WTC11 (cell line): ENCODE data around the gene PPHLN1. TPM values are rescaled to one million over a fixed set of nuclear protein-coding genes. Genes with fewer than 3 reads are reported as not detected.

Experiments used
- ATAC-seq: fragments of 200-7000 bp; cut with Tn5 transposase; 2 replicates; pipeline ENCODE4 v1.10.0; 2021; ENCODE audit warnings: mild to moderate bottlenecking, moderate library complexity
- CTCF ChIA-PET: fragments of 300-600 bp; sonication (Branson Sonifier 250); formaldehyde crosslinking; loops from one replicate; lab custom pipeline; 2021; ENCODE audit warnings: antibody characterized with exemption; lab: Charles Lee
- POLR2A ChIA-PET: fragments of 350-600 bp; sonication (Branson Sonifier 250); formaldehyde crosslinking; loops from one replicate; lab custom pipeline; 2021; ENCODE audit warnings: antibody characterized with exemption; lab: Charles Lee
- DNase-seq: peaks from one replicate; pipeline ENCODE4 v3.0.0; 2021; ENCODE audit warnings: low spot score
- H3K27ac Mint-ChIP-seq: 2 replicates; pipeline ENCODE4 v1.8.0; 2021; ENCODE audit warnings: mixed read lengths
- H3K27me3 Mint-ChIP-seq: 2 replicates; pipeline ENCODE4 v1.8.0; 2021; ENCODE audit warnings: low read depth, mild to moderate bottlenecking, moderate library complexity, mixed read lengths
- H3K36me3 Mint-ChIP-seq: 2 replicates; pipeline ENCODE4 v1.8.0; 2021; ENCODE audit warnings: mixed read lengths
- H3K4me1 Mint-ChIP-seq: 2 replicates; pipeline ENCODE4 v1.8.0; 2022; ENCODE audit warnings: mixed read lengths
- H3K4me3 Mint-ChIP-seq: 2 replicates; pipeline ENCODE4 v1.8.0; 2021; ENCODE audit warnings: mild to moderate bottlenecking, moderate library complexity, mixed read lengths
- H3K9me3 Mint-ChIP-seq: 2 replicates; pipeline ENCODE4 v1.8.0; 2021; ENCODE audit warnings: mixed read lengths
- ATF1 ChIP-seq: sonication (generic); formaldehyde crosslinking; IDR thresholded peaks from 2 replicates; pipeline ENCODE4 v1.8.1; 2023; ENCODE audit warnings: mild to moderate bottlenecking, moderate library complexity, missing genetic modification reagents
- E2F1 ChIP-seq: sonication (generic); formaldehyde crosslinking; IDR thresholded peaks from 2 replicates; pipeline ENCODE4 v1.8.0; 2022; ENCODE audit warnings: mild to moderate bottlenecking, missing genetic modification reagents
- E2F4 ChIP-seq: sonication (generic); formaldehyde crosslinking; IDR thresholded peaks from 2 replicates; pipeline ENCODE4 v1.8.1; 2022; ENCODE audit warnings: low read depth, mild to moderate bottlenecking, moderate library complexity, missing genetic modification reagents, borderline replicate concordance
- GRHL2 ChIP-seq: fragments of 250-450 bp; sonication (Bioruptor Pico); IDR thresholded peaks from 2 replicates; pipeline ENCODE4 v1.8.0; 2022; ENCODE audit warnings: mild to moderate bottlenecking, moderate library complexity; ENCODE audit not compliant: insufficient replicate concordance, severe bottlenecking
- IRF1 ChIP-seq: sonication (generic); formaldehyde crosslinking; IDR thresholded peaks from 2 replicates; pipeline ENCODE4 v1.8.0; 2023; ENCODE audit warnings: missing genetic modification reagents
- IRF2 ChIP-seq: sonication (generic); formaldehyde crosslinking; IDR thresholded peaks from 2 replicates; pipeline ENCODE4 v1.8.0; 2022; ENCODE audit warnings: low read depth, missing genetic modification reagents, borderline replicate concordance
- MAX ChIP-seq: sonication (generic); formaldehyde crosslinking; IDR thresholded peaks from 2 replicates; pipeline ENCODE4 v1.8.0; 2022; ENCODE audit warnings: mild to moderate bottlenecking, missing genetic modification reagents
- MXD4 ChIP-seq: fragments of 250-450 bp; sonication (Bioruptor Pico); IDR thresholded peaks from 2 replicates; pipeline ENCODE4 v1.8.0; 2021; ENCODE audit warnings: mild to moderate bottlenecking, moderate library complexity, borderline replicate concordance
- NFATC4 ChIP-seq: fragments of 250-450 bp; sonication (Bioruptor Pico); IDR thresholded peaks from 2 replicates; pipeline ENCODE4 v1.9.0; 2021; ENCODE audit warnings: mild to moderate bottlenecking
- NFYB ChIP-seq: sonication (generic); formaldehyde crosslinking; conservative IDR thresholded peaks from 2 replicates; pipeline ENCODE4 v1.8.0; 2022; ENCODE audit warnings: low read depth, missing genetic modification reagents
- SOX15 ChIP-seq: fragments of 250-450 bp; sonication (Bioruptor Pico); IDR thresholded peaks from 2 replicates; pipeline ENCODE4 v1.9.0; 2021; ENCODE audit warnings: mild to moderate bottlenecking
- TCF7 ChIP-seq: sonication (generic); formaldehyde crosslinking; IDR thresholded peaks from 2 replicates; pipeline ENCODE4 v1.8.0; 2022; ENCODE audit warnings: mild to moderate bottlenecking, low read depth, missing genetic modification reagents, moderate library complexity
- ZBTB43 ChIP-seq: sonication (generic); formaldehyde crosslinking; IDR thresholded peaks from 2 replicates; pipeline ENCODE4 v1.8.1; 2023; ENCODE audit warnings: mild to moderate bottlenecking, missing genetic modification reagents
- ZNF281 ChIP-seq: sonication (generic); formaldehyde crosslinking; IDR thresholded peaks from 2 replicates; pipeline ENCODE4 v1.8.0; 2023; ENCODE audit warnings: mild to moderate bottlenecking, missing genetic modification reagents
- ZNF423 ChIP-seq: fragments of 250-450 bp; sonication (Bioruptor Pico); IDR thresholded peaks from 2 replicates; pipeline ENCODE4 v2.1.2; 2022; ENCODE audit warnings: mild to moderate bottlenecking, moderate library complexity
- ZSCAN18 ChIP-seq: fragments of 250-450 bp; sonication (Bioruptor Pico); IDR thresholded peaks from 2 replicates; pipeline ENCODE4 v2.1.2; 2022; ENCODE audit warnings: mild to moderate bottlenecking, moderate library complexity
- total RNA-seq: library from RNA; stranded (reverse); gene quantifications from 3 replicates; pipeline ENCODE4 v1.2.3, GENCODE V29; 2021
- TF ChIP-seq, protein P1 (sequence below): fragments of 250-450 bp; sonication (Bioruptor Pico); IDR thresholded peaks from 2 replicates; pipeline ENCODE4 v1.8.0; 2021; ENCODE audit warnings: mild to moderate bottlenecking
- TF ChIP-seq, protein P2 (sequence below): sonication (generic); formaldehyde crosslinking; IDR thresholded peaks from 2 replicates; pipeline ENCODE4 v1.8.1; 2022; ENCODE audit warnings: mild to moderate bottlenecking, moderate library complexity, missing genetic modification reagents

The PPHLN1 gene
- total RNA-seq, 1 experiment from 2014 or later = 61.1 TPM

DNA sequence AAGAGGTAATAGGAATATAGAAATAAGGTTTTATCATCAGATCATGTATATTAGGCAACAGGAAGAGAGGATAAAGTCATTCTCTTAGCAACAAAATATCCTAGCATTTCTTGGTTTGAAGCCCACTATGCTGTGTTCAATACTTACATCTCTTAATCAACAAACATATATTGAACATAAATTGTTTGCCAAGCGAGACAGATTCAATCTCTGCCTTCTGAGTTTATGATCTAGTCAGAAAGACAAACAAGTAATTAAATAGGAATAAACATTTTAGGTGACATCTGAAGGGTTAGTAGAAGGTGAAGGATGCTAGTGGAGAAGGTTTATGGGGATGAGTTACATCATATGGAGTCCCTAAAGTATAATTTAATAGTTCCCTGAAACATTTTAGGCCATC is 54.8 kb downstream of the PPHLN1 start (continued):
- no peak for TF ChIP-seq IRF2 (CRISPR knock-in tag)
- no peak for TF ChIP-seq MAX (CRISPR knock-in tag)
- no peak for TF ChIP-seq IRF1 (CRISPR knock-in tag)
- TF ChIP-seq E2F4 (CRISPR knock-in tag) = no peak
- TF ChIP-seq MXD4 (CRISPR knock-in tag) = no peak
- no peak for TF ChIP-seq ZNF423 (CRISPR knock-in tag)

DNA sequence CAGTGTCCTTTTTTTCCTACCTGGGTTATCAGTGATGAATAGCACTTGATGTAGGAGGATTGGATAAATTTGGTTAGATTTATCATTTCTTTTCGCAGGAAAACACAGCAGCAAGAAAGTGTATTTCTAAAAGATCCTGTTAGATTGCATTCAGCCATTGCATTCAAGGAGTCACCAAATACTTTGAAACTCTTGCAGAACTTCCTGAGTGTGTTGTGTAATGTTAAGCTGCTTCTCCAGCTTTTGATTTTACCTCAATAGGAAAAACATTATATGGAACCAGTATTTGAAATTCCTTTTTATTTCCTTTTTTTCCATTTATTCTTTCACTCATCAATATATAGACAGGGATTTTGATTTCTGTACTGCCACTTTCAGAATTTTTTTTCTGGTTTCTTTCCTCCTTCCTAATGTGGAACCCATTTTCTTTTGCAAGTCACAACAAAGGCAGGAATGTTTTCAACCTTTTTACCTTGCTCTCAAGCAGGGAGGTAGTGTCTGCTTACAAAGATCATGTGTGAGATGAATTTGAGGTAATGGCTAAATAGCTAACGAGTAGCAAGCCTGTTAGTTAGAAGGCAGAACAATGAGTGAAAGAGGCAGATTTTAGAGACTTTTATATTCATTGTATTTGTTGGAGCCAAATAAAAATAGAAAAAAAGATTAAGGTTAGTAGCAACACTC is 56.2 kb downstream of the PPHLN1 start:
- TF ChIP-seq ZSCAN18 (CRISPR knock-in tag) (no peak), ATF1 (no peak), NFATC4 (CRISPR knock-in tag) (no peak), ZNF281 (CRISPR knock-in tag) (no peak)
- TF ChIP-seq, all 79 proteins: peak for 0
- ChIA-PET CTCF (interaction anchor here (2.3 to 3.4 kb wide), 2 partner anchors 10 to 86 kb away, joined by 5 to 29 read pairs; no protein-coding TSS in a partner anchor), POLR2A (no interaction called here)
- Mint-ChIP-seq H3K4me3 (no peak overlapping the region), H3K27ac (peak overlapping the region; percentile 88), H3K27me3 (no peaks in the 10 kb centered on the region), H3K4me1 (peaks cover 24% of the 10 kb centered on the region), H3K9me3 (no peaks in the 10 kb centered on the region), H3K36me3 (no peaks in the 10 kb centered on the region; the same call in 1 of the 2 replicates)
- ATAC-seq (peak; percentile 60; the same call in 1 of the 2 replicates), DNase-seq (no peak)

DNA sequence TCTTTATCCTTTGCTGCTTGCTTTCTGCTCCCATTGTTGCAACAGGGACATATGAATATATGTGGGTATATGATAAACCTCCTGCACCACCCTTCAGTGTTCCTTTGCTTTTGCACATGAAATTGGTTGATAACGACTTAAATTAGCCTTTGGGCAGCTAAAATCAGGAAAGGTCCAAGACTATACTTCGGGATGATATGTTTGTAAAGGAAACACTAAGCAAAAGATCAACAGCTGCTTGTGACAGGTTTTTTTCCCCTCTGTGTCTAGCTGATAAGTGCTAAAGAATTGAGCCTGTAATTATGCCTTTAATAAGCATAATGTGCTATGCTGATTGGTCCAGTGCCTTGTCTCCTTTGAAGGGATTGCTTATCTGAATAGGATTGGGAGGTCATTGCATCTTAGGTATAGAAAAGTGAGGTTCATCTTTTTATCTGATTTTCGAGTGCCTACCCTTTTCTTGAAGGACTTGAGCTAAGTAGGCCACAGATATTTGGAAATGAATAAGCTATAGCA is 59.4 kb downstream of the PPHLN1 start:
- ATAC-seq = no peak
- DNase-seq = no peak
- no peak overlapping the region for H3K4me3 Mint-ChIP-seq
- H3K9me3 Mint-ChIP-seq = no peaks in the 10 kb centered on the region
- POLR2A ChIA-PET = no interaction called here
- no peaks in the 10 kb centered on the region for H3K27me3 Mint-ChIP-seq
- peaks cover 25% of the 10 kb centered on the region for H3K36me3 Mint-ChIP-seq
- no peak overlapping the region for H3K27ac Mint-ChIP-seq
- CTCF ChIA-PET = interaction anchor here (1.6 kb wide), 1 partner anchor 13 kb away, joined by 5 read pairs; no protein-coding TSS in a partner anchor
- peaks cover 24% of the 10 kb centered on the region for H3K4me1 Mint-ChIP-seq
- TF ChIP-seq ZBTB43 (CRISPR knock-in tag) (no peak), NFYB (CRISPR knock-in tag) (no peak), E2F1 (no peak), MAX (CRISPR knock-in tag) (no peak), GRHL2 (CRISPR knock-in tag) (no peak), SOX15 (CRISPR knock-in tag) (no peak), TCF7 (CRISPR knock-in tag) (no peak)
- TF ChIP-seq, protein P1, sequence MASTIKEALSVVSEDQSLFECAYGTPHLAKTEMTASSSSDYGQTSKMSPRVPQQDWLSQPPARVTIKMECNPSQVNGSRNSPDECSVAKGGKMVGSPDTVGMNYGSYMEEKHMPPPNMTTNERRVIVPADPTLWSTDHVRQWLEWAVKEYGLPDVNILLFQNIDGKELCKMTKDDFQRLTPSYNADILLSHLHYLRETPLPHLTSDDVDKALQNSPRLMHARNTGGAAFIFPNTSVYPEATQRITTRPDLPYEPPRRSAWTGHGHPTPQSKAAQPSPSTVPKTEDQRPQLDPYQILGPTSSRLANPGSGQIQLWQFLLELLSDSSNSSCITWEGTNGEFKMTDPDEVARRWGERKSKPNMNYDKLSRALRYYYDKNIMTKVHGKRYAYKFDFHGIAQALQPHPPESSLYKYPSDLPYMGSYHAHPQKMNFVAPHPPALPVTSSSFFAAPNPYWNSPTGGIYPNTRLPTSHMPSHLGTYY (CRISPR knock-in tag) = no peak
- TF ChIP-seq, protein P2, sequence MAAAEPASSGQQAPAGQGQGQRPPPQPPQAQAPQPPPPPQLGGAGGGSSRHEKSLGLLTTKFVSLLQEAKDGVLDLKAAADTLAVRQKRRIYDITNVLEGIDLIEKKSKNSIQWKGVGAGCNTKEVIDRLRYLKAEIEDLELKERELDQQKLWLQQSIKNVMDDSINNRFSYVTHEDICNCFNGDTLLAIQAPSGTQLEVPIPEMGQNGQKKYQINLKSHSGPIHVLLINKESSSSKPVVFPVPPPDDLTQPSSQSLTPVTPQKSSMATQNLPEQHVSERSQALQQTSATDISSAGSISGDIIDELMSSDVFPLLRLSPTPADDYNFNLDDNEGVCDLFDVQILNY (CRISPR knock-in tag) = no peak
